ENCODE measurements around the gene ZCCHC10.

DNA sequence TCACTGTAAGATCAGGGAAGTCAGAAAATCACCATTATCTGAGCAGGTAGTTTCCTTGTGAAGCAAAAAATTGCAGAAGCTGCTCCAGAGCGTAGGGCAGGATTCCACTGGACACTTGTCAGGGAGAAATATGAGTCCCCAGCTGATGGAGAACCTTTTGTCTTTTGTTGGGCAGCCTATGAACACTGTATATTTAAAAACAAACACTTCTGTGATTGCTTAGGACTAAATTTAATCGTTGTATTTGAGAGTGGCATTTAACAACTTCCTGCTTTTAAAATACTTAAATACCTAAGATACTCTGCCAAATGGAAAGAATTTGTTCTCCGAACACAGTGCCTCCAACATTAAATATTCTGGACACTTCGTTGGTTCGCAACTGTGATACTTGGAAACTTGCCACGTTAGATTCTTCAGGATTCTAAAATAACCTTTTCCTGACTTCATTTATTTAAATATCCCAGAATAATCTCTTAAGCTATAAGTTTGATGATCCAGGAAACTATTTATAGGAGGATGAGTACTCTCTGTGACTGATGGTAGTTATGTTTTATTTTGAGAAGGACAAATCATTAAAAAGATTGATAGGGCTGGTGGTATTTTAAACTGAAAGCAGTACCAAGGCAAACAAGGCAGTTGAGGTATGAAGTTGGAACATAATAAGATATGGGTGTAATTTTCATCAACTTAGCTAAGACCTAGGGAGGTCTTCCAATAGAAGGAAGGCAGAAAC, 22.8 kb upstream of the ZCCHC10 start:
- TF ChIP-seq CTCF (IDR thresholded peaks at IDR 0.05; ENCODE audit: low read length): no peak
- TF ChIP-seq EZH2 (IDR thresholded peaks at IDR 0.05; ENCODE audit: borderline replicate concordance, low read length): no peak

All from OCI-LY1 (cell line).